SK-N-SH (cell line): ENCODE data around the gene MEGF8.
"Not testable (repeated sequence)": the region's sequence is repeated elsewhere in the genome, so short reads cannot be mapped to it uniquely, and the experiment has no call there.

ENCODE experiments used
- YY1 ChIP-seq: IDR thresholded peaks from 2 replicates; pipeline ENCODE4 v1.4.0; 2012; ENCODE audit warnings: low read depth, mild to moderate bottlenecking
- TF ChIP-seq, protein P1 (sequence below): fragments of 150-350 bp; IDR thresholded peaks from 2 replicates; pipeline ENCODE4 v1.6.1; 2017; ENCODE audit warnings: antibody characterized with exemption, low read length, low read depth, borderline replicate concordance

- TF ChIP-seq, protein P1, sequence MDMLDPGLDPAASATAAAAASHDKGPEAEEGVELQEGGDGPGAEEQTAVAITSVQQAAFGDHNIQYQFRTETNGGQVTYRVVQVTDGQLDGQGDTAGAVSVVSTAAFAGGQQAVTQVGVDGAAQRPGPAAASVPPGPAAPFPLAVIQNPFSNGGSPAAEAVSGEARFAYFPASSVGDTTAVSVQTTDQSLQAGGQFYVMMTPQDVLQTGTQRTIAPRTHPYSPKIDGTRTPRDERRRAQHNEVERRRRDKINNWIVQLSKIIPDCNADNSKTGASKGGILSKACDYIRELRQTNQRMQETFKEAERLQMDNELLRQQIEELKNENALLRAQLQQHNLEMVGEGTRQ: not testable (repeated sequence)
- not testable (repeated sequence) for TF ChIP-seq YY1
These were observed 14.5 kb downstream of the MEGF8 start for GRCh38 chr19:42339922-42340321.
